GM23338 (cell line): ENCODE data around the gene CHCHD6. TPM values are rescaled to one million over a fixed set of nuclear protein-coding genes. Genes with fewer than 3 reads are reported as not detected.

Experiments used
- ATAC-seq: fragments of 200-7000 bp; cut with Tn5 transposase; 3 replicates; pipeline ENCODE4 v1.9.1; 2020
- DNase-seq: peaks from one replicate; pipeline ENCODE4 v3.0.0-alpha.2; 2015; ENCODE audit warnings: low spot score
- H2AFZ ChIP-seq: fragments of 200-600 bp; sonication (generic); 2 replicates; pipeline ENCODE4 v1.8.0; 2016; ENCODE audit warnings: antibody characterized with exemption, mild to moderate bottlenecking, moderate library complexity
- H3F3A ChIP-seq: fragments of 200-600 bp; sonication (generic); replicated peaks from 2 replicates; pipeline ENCODE4 v1.8.0; 2017; ENCODE audit warnings: antibody characterized with exemption, mixed run types, low read depth
- H3K27ac ChIP-seq: fragments of 200-600 bp; sonication (generic); 2 replicates; pipeline ENCODE4 v1.6.1; 2016; ENCODE audit warnings: low read depth
- H3K27me3 ChIP-seq: fragments of 200-600 bp; sonication (generic); 2 replicates; pipeline ENCODE4 v1.8.0; 2016; ENCODE audit warnings: mild to moderate bottlenecking, mixed run types, moderate library complexity; ENCODE audit not compliant: insufficient read depth
- H3K36me3 ChIP-seq: fragments of 200-600 bp; sonication (generic); 2 replicates; pipeline ENCODE4 v1.8.0; 2016; ENCODE audit warnings: mild to moderate bottlenecking; ENCODE audit not compliant: insufficient read depth
- H3K4me1 ChIP-seq: fragments of 200-600 bp; sonication (generic); 2 replicates; pipeline ENCODE4 v1.8.0; 2016; ENCODE audit warnings: mild to moderate bottlenecking, moderate library complexity; ENCODE audit not compliant: insufficient read depth
- H3K4me2 ChIP-seq: fragments of 200-600 bp; sonication (generic); 2 replicates; pipeline ENCODE4 v1.7.1; 2017; ENCODE audit warnings: mixed run types
- H3K4me3 ChIP-seq: fragments of 200-600 bp; sonication (generic); 2 replicates; pipeline ENCODE4 v1.6.1; 2016; ENCODE audit warnings: mixed run types
- H3K79me2 ChIP-seq: fragments of 200-600 bp; sonication (generic); replicated peaks from 2 replicates; pipeline ENCODE4 v1.8.0; 2017; ENCODE audit warnings: mild to moderate bottlenecking; ENCODE audit not compliant: insufficient read depth
- H3K9me2 ChIP-seq: fragments of 200-600 bp; sonication (generic); 2 replicates; pipeline ENCODE4 v1.8.0; 2017; ENCODE audit not compliant: insufficient read depth
- H4K20me1 ChIP-seq: fragments of 200-600 bp; sonication (generic); replicated peaks from 2 replicates; pipeline ENCODE4 v1.8.0; 2017; ENCODE audit warnings: mild to moderate bottlenecking; ENCODE audit not compliant: insufficient read depth
- H3K27ac Mint-ChIP-seq: 2 replicates; pipeline ENCODE4 v1.8.0; 2020; ENCODE audit warnings: inconsistent platforms, mild to moderate bottlenecking, moderate library complexity, mixed read lengths
- H3K27me3 Mint-ChIP-seq: 3 replicates; pipeline ENCODE4 v1.8.0; 2022; ENCODE audit warnings: low read depth, mild to moderate bottlenecking, moderate library complexity, mixed read lengths, inconsistent platforms; ENCODE audit not compliant: insufficient read depth, poor library complexity
- H3K36me3 Mint-ChIP-seq: 3 replicates; pipeline ENCODE4 v1.8.0; 2021; ENCODE audit warnings: low read depth, mild to moderate bottlenecking, inconsistent platforms, moderate library complexity, mixed read lengths
- H3K4me1 Mint-ChIP-seq: 3 replicates; pipeline ENCODE4 v1.8.0; 2020; ENCODE audit warnings: mild to moderate bottlenecking, inconsistent platforms, mixed read lengths
- H3K4me3 Mint-ChIP-seq: 3 replicates; pipeline ENCODE4 v1.8.0; 2021; ENCODE audit warnings: moderate library complexity, mild to moderate bottlenecking, inconsistent platforms, mixed read lengths
- H3K9me3 Mint-ChIP-seq: 3 replicates; pipeline ENCODE4 v1.8.0; 2020; ENCODE audit warnings: moderate library complexity, mild to moderate bottlenecking, inconsistent platforms, mixed read lengths
- CREB1 ChIP-seq: fragments of 250-450 bp; sonication (Bioruptor Pico); IDR thresholded peaks from 2 replicates; pipeline ENCODE4 v1.5.0; 2020; ENCODE audit warnings: low read depth, mild to moderate bottlenecking, moderate library complexity
- JUNB ChIP-seq: IDR thresholded peaks from one replicate; pipeline ENCODE4 v1.6.1; 2016; ENCODE audit warnings: antibody characterized with exemption; ENCODE audit not compliant: unreplicated experiment
- POLR2AphosphoS5 ChIP-seq: IDR thresholded peaks from 2 replicates; pipeline ENCODE4 v1.6.1; 2016; ENCODE audit warnings: antibody characterized with exemption, low read depth
- ZNF114 ChIP-seq: fragments of 250-450 bp; sonication (Bioruptor Pico); IDR thresholded peaks from 2 replicates; pipeline ENCODE4 v1.5.0; 2020; ENCODE audit warnings: mild to moderate bottlenecking, moderate library complexity
- polyA plus RNA-seq: library from polyadenylated mRNA; unstranded; fragments of >200 nt; fragmentation: Nextera tagmentation; extraction: Ambion mirVana; gene quantifications from 2 replicates; pipeline ENCODE4 v1.2.1, GENCODE V29; 2016
- total RNA-seq: library from RNA; depleted of rRNA; stranded (reverse); fragments of >200 nt; shearing (Covaris generic); gene quantifications from 2 replicates; pipeline ENCODE4 v1.2.3, GENCODE V29; 2014
- TF ChIP-seq, protein P1 (sequence below), 2 experiments: fragments of 200-600 bp in 1 of 2; sonication (generic) in 1 of 2; conservative IDR thresholded peaks; 2 replicates each; pipeline versions ENCODE4 v1.5.1 to v1.6.1; 2016 to 2017; ENCODE audit warnings: antibody characterized with exemption in 2 of 2, low read depth in 2 of 2, mild to moderate bottlenecking in 2 of 2, moderate library complexity in 1 of 2
- TF ChIP-seq, protein P2 (sequence below): IDR thresholded peaks from 2 replicates; pipeline ENCODE4 v1.6.1; 2016; ENCODE audit warnings: antibody characterized with exemption
- TF ChIP-seq, protein P3 (sequence below): fragments of 250-450 bp; sonication (Bioruptor Pico); IDR thresholded peaks from 2 replicates; pipeline ENCODE4 v1.5.0; 2020; ENCODE audit warnings: mild to moderate bottlenecking, moderate library complexity
- TF ChIP-seq, protein P4 (sequence below): IDR thresholded peaks from one replicate; pipeline ENCODE4 v1.6.1; 2018; ENCODE audit warnings: antibody characterized with exemption; ENCODE audit not compliant: unreplicated experiment

The CHCHD6 gene
- total and polyA plus RNA-seq, 2 experiments from 2014 or later, result 28.8 to 43.0 TPM

DNA sequence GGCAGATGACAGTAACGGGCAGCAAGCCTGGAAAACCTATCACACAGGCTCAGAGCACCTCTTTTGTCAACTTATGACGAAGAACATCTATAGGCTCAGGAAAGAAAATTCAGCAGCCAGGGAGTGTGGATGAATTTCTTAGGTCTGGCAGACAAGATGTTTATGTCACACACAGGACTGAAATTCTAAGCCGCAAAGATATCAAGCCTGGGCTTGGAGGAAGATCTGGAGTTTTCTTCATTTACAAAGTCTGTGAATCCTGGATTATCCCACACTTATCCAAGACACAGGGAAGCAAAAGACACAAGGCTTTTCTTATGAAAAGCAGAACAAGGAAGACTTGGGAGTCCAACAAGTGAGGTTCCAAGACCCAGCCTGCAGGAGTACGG is 23.4 kb upstream of the CHCHD6 start:
- H3K4me1 ChIP-seq, result peaks cover 11% of the 10 kb centered on the region
- H3K27me3 Mint-ChIP-seq, result peaks cover 20% of the 10 kb centered on the region
- H3K4me2 ChIP-seq, result no peak overlapping the region
- no peak overlapping the region for H2AFZ ChIP-seq
- TF ChIP-seq, protein P1, sequence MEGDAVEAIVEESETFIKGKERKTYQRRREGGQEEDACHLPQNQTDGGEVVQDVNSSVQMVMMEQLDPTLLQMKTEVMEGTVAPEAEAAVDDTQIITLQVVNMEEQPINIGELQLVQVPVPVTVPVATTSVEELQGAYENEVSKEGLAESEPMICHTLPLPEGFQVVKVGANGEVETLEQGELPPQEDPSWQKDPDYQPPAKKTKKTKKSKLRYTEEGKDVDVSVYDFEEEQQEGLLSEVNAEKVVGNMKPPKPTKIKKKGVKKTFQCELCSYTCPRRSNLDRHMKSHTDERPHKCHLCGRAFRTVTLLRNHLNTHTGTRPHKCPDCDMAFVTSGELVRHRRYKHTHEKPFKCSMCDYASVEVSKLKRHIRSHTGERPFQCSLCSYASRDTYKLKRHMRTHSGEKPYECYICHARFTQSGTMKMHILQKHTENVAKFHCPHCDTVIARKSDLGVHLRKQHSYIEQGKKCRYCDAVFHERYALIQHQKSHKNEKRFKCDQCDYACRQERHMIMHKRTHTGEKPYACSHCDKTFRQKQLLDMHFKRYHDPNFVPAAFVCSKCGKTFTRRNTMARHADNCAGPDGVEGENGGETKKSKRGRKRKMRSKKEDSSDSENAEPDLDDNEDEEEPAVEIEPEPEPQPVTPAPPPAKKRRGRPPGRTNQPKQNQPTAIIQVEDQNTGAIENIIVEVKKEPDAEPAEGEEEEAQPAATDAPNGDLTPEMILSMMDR (conservative IDR thresholded peaks at IDR 0.05; ENCODE audit: low read depth in 2 of 2), result no peak
- TF ChIP-seq, protein P2, sequence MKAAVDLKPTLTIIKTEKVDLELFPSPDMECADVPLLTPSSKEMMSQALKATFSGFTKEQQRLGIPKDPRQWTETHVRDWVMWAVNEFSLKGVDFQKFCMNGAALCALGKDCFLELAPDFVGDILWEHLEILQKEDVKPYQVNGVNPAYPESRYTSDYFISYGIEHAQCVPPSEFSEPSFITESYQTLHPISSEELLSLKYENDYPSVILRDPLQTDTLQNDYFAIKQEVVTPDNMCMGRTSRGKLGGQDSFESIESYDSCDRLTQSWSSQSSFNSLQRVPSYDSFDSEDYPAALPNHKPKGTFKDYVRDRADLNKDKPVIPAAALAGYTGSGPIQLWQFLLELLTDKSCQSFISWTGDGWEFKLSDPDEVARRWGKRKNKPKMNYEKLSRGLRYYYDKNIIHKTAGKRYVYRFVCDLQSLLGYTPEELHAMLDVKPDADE, result no peak
- no peak for TF ChIP-seq POLR2AphosphoS5
- no peak overlapping the region for H3K27ac ChIP-seq
- ATAC-seq, result no peak
- no peaks in the 10 kb centered on the region for H3K9me2 ChIP-seq
- no peak overlapping the region for H3K4me3 Mint-ChIP-seq
- no peak for DNase-seq
- H3K36me3 ChIP-seq, result no peaks in the 10 kb centered on the region
- no peaks in the 10 kb centered on the region for H3K79me2 ChIP-seq
- no peak overlapping the region for H3K27ac Mint-ChIP-seq
- H3K4me1 Mint-ChIP-seq, result peaks cover 32% of the 10 kb centered on the region
- H4K20me1 ChIP-seq, result no peaks in the 10 kb centered on the region
- H3K4me3 ChIP-seq, result no peak overlapping the region
- H3F3A ChIP-seq, result no peaks in the 10 kb centered on the region
- no peaks in the 10 kb centered on the region for H3K36me3 Mint-ChIP-seq
- no peaks in the 10 kb centered on the region for H3K9me3 Mint-ChIP-seq
- H3K27me3 ChIP-seq, result peaks cover 22% of the 10 kb centered on the region

DNA sequence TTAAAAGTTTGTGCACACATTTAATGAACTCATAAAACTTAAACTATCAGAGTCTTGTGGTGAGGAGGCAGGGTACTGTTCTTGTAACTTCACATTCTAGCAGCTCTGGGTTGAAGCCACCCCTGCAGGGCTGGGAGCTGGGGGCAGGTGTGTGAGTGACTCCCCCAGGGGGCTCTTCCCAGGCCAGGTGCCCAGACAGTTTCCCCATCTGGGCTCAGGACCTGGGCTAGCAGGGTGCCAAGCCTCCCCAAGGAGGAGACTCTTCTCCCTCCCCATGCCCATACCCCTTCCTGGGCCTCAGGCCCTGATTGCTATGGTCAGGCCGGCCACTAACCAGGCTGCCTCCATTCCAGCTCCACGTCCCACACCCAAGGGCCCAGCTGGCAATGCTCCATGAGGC is 22.0 kb upstream of the CHCHD6 start:
- Histone ChIP-seq H4K20me1 (no peaks in the 10 kb centered on the region), H3K4me3 (no peak overlapping the region), H3K9me2 (no peaks in the 10 kb centered on the region), H3K36me3 (no peaks in the 10 kb centered on the region), H2AFZ (no peak overlapping the region), H3K4me1 (peaks cover 11% of the 10 kb centered on the region), H3K27ac (no peak overlapping the region), H3F3A (no peaks in the 10 kb centered on the region), H3K79me2 (no peaks in the 10 kb centered on the region), H3K27me3 (peaks cover 22% of the 10 kb centered on the region), H3K4me2 (no peak overlapping the region)
- ATAC-seq, result no peak
- no peak for DNase-seq
- Mint-ChIP-seq H3K36me3 (no peaks in the 10 kb centered on the region), H3K9me3 (no peaks in the 10 kb centered on the region), H3K27ac (no peak overlapping the region), H3K4me1 (peaks cover 34% of the 10 kb centered on the region), H3K4me3 (no peak overlapping the region), H3K27me3 (peaks cover 19% of the 10 kb centered on the region)
- TF ChIP-seq, protein P3, sequence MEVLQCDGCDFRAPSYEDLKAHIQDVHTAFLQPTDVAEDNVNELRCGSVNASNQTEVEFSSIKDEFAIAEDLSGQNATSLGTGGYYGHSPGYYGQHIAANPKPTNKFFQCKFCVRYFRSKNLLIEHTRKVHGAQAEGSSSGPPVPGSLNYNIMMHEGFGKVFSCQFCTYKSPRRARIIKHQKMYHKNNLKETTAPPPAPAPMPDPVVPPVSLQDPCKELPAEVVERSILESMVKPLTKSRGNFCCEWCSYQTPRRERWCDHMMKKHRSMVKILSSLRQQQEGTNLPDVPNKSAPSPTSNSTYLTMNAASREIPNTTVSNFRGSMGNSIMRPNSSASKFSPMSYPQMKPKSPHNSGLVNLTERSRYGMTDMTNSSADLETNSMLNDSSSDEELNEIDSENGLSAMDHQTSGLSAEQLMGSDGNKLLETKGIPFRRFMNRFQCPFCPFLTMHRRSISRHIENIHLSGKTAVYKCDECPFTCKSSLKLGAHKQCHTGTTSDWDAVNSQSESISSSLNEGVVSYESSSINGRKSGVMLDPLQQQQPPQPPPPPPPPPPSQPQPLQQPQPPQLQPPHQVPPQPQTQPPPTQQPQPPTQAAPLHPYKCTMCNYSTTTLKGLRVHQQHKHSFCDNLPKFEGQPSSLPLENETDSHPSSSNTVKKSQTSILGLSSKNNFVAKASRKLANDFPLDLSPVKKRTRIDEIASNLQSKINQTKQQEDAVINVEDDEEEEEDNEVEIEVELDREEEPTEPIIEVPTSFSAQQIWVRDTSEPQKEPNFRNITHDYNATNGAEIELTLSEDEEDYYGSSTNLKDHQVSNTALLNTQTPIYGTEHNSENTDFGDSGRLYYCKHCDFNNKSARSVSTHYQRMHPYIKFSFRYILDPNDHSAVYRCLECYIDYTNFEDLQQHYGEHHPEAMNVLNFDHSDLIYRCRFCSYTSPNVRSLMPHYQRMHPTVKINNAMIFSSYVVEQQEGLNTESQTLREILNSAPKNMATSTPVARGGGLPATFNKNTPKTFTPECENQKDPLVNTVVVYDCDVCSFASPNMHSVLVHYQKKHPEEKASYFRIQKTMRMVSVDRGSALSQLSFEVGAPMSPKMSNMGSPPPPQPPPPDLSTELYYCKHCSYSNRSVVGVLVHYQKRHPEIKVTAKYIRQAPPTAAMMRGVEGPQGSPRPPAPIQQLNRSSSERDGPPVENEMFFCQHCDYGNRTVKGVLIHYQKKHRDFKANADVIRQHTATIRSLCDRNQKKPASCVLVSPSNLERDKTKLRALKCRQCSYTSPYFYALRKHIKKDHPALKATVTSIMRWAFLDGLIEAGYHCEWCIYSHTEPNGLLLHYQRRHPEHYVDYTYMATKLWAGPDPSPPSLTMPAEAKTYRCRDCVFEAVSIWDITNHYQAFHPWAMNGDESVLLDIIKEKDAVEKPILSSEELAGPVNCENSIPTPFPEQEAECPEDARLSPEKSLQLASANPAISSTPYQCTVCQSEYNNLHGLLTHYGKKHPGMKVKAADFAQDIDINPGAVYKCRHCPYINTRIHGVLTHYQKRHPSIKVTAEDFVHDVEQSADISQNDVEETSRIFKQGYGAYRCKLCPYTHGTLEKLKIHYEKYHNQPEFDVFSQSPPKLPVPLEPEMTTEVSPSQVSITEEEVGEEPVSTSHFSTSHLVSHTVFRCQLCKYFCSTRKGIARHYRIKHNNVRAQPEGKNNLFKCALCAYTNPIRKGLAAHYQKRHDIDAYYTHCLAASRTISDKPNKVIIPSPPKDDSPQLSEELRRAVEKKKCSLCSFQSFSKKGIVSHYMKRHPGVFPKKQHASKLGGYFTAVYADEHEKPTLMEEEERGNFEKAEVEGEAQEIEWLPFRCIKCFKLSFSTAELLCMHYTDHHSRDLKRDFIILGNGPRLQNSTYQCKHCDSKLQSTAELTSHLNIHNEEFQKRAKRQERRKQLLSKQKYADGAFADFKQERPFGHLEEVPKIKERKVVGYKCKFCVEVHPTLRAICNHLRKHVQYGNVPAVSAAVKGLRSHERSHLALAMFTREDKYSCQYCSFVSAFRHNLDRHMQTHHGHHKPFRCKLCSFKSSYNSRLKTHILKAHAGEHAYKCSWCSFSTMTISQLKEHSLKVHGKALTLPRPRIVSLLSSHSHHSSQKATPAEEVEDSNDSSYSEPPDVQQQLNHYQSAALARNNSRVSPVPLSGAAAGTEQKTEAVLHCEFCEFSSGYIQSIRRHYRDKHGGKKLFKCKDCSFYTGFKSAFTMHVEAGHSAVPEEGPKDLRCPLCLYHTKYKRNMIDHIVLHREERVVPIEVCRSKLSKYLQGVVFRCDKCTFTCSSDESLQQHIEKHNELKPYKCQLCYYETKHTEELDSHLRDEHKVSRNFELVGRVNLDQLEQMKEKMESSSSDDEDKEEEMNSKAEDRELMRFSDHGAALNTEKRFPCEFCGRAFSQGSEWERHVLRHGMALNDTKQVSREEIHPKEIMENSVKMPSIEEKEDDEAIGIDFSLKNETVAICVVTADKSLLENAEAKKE (CRISPR knock-in tag), result no peak
- no peak for TF ChIP-seq CREB1
- TF ChIP-seq, protein P4, sequence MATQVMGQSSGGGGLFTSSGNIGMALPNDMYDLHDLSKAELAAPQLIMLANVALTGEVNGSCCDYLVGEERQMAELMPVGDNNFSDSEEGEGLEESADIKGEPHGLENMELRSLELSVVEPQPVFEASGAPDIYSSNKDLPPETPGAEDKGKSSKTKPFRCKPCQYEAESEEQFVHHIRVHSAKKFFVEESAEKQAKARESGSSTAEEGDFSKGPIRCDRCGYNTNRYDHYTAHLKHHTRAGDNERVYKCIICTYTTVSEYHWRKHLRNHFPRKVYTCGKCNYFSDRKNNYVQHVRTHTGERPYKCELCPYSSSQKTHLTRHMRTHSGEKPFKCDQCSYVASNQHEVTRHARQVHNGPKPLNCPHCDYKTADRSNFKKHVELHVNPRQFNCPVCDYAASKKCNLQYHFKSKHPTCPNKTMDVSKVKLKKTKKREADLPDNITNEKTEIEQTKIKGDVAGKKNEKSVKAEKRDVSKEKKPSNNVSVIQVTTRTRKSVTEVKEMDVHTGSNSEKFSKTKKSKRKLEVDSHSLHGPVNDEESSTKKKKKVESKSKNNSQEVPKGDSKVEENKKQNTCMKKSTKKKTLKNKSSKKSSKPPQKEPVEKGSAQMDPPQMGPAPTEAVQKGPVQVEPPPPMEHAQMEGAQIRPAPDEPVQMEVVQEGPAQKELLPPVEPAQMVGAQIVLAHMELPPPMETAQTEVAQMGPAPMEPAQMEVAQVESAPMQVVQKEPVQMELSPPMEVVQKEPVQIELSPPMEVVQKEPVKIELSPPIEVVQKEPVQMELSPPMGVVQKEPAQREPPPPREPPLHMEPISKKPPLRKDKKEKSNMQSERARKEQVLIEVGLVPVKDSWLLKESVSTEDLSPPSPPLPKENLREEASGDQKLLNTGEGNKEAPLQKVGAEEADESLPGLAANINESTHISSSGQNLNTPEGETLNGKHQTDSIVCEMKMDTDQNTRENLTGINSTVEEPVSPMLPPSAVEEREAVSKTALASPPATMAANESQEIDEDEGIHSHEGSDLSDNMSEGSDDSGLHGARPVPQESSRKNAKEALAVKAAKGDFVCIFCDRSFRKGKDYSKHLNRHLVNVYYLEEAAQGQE, result no peak
- TF ChIP-seq, protein P2, result no peak
- no peak for TF ChIP-seq JUNB
- TF ChIP-seq ZNF114 (CRISPR knock-in tag), result no peak
